Stimulated activated naive CD8-positive, alpha-beta T cell treated with anti-CD3 and anti-CD28 coated beads, Interleukin-15, amount 100 ng/mL, for 72 hours (primary cell): ENCODE data around the gene RNF144B.
"Not testable (repeated sequence)": the region's sequence is repeated elsewhere in the genome, so short reads cannot be mapped to it uniquely, and the experiment has no call there.

ENCODE experiments used
- ATAC-seq: fragments of 150-1000 bp; cut with Tn5 transposase; 2 replicates; pipeline ENCODE4 v1.10.0; 2021; ENCODE audit warnings: mild to moderate bottlenecking, moderate library complexity
- DNase-seq, 2 donors: peaks; one replicate each; pipeline ENCODE4 v3.0.0; 2021 to 2022
- H3K27ac Mint-ChIP-seq, 2 donors: one replicate each; pipeline ENCODE4 v1.8.0; 2022; ENCODE audit warnings: mild to moderate bottlenecking in 2 of 2, mixed read lengths in 2 of 2, moderate library complexity in 2 of 2
- H3K27me3 Mint-ChIP-seq: one replicate; pipeline ENCODE4 v1.8.0; 2022; ENCODE audit warnings: mixed read lengths
- H3K4me1 Mint-ChIP-seq: one replicate; pipeline ENCODE4 v1.8.0; 2022; ENCODE audit warnings: mild to moderate bottlenecking, mixed read lengths
- H3K4me3 Mint-ChIP-seq, 2 donors: one replicate each; pipeline ENCODE4 v1.8.0; 2022; ENCODE audit warnings: mild to moderate bottlenecking in 2 of 2, mixed read lengths in 2 of 2, moderate library complexity in 1 of 2
- H3K9me3 Mint-ChIP-seq, 2 donors: one replicate each; pipeline ENCODE4 v1.8.0; 2022; ENCODE audit warnings: mixed read lengths in 2 of 2

Gene RNF144B

GRCh38 chr6:18390476-18390875 lies 3.3 kb downstream of the RNF144B start:
- H3K9me3 Mint-ChIP-seq: no peaks in the 10 kb centered on the region
- no peak for DNase-seq
- no peak for ATAC-seq
- no peaks in the 10 kb centered on the region for H3K27me3 Mint-ChIP-seq
- no peak overlapping the region for H3K4me3 Mint-ChIP-seq
- H3K4me1 Mint-ChIP-seq: peaks cover 58% of the 10 kb centered on the region
- no peak overlapping the region for H3K27ac Mint-ChIP-seq

GRCh38 chr6:18391023-18391422 lies 3.9 kb downstream of the RNF144B start:
- no peaks in the 10 kb centered on the region for H3K9me3 Mint-ChIP-seq
- no peak overlapping the region for H3K4me3 Mint-ChIP-seq
- ATAC-seq (no peak), DNase-seq (no peak)
- H3K27ac Mint-ChIP-seq: no peak overlapping the region
- H3K4me1 Mint-ChIP-seq: peaks cover 60% of the 10 kb centered on the region
- no peaks in the 10 kb centered on the region for H3K27me3 Mint-ChIP-seq

DNA sequence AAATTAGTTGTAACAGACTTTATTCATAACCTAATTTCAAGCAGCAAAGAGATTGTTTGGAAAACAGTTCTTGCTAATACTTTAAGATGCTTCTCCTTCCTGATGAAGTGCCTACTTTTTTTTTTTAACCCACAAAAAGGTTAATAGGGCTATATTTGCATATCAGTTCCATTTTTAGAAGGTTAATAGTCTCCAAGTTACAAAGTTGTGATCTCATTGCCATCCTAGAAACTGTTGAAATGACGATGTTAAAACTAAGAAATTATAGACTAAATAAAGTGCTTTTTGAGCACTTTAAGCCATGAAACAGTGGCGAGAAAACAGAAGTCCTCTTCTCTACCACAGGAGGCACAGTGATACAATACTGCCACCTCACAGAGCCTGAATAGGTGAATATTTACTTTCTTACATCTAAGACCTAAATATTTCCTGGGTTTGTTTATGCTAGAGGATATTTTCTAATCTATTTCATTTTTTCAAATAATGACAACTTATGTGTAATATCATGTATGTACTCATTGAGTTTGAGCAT lies 5.3 kb downstream of the RNF144B start:
- no peak for DNase-seq
- Mint-ChIP-seq H3K27me3 (no peaks in the 10 kb centered on the region), H3K4me3 (no peak overlapping the region), H3K9me3 (no peaks in the 10 kb centered on the region), H3K27ac (no peak overlapping the region), H3K4me1 (peaks cover 48% of the 10 kb centered on the region)
- ATAC-seq: no peak

- ATAC-seq (no peak), DNase-seq (no peak)
- no peaks in the 10 kb centered on the region for H3K27me3 Mint-ChIP-seq
- no peak overlapping the region for H3K4me3 Mint-ChIP-seq
- no peak overlapping the region for H3K27ac Mint-ChIP-seq
- H3K9me3 Mint-ChIP-seq: no peaks in the 10 kb centered on the region
- H3K4me1 Mint-ChIP-seq: peaks cover 40% of the 10 kb centered on the region
These were observed 6.5 kb downstream of the RNF144B start for GRCh38 chr6:18393698-18394097.

GRCh38 chr6:18395177-18395855 lies 8.2 kb downstream of the RNF144B start:
- Mint-ChIP-seq H3K9me3 (no peaks in the 10 kb centered on the region), H3K27ac (no peak overlapping the region)
- ATAC-seq: no peak

DNA sequence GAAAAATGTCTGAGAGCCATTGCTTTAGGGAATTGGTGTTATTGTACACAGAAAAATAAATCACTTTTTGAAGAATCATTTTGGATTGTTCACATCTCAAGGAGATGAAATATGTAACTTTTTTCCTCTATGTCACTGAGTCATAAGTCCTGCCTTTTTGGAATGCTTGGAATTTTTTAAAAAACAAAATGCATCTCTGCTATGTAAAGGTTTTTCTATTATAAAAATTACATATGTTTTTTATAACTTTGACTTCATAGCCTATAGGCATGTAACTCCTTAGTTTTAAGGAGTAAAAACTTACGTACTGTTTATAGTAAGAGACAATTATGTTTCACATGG lies 8.7 kb downstream of the RNF144B start:
- Mint-ChIP-seq H3K9me3 (no peaks in the 10 kb centered on the region), H3K27ac (no peak overlapping the region), H3K4me1 (peaks cover 29% of the 10 kb centered on the region), H3K4me3 (no peak overlapping the region), H3K27me3 (no peaks in the 10 kb centered on the region)
- ATAC-seq (no peak), DNase-seq (no peak)

More at GRCh38 chr6:18395177-18395855, 8.2 kb downstream of the RNF144B start:
- no peaks in the 10 kb centered on the region for H3K27me3 Mint-ChIP-seq
- no peak overlapping the region for H3K4me3 Mint-ChIP-seq
- peaks cover 29% of the 10 kb centered on the region for H3K4me1 Mint-ChIP-seq
- DNase-seq: no peak

GRCh38 chr6:18397701-18398100 lies 10.6 kb downstream of the RNF144B start:
- Mint-ChIP-seq H3K27me3 (no peaks in the 10 kb centered on the region), H3K9me3 (no peaks in the 10 kb centered on the region), H3K27ac (no peak overlapping the region), H3K4me1 (peaks cover 31% of the 10 kb centered on the region), H3K4me3 (no peak overlapping the region)
- ATAC-seq (no peak), DNase-seq (no peak)

DNA sequence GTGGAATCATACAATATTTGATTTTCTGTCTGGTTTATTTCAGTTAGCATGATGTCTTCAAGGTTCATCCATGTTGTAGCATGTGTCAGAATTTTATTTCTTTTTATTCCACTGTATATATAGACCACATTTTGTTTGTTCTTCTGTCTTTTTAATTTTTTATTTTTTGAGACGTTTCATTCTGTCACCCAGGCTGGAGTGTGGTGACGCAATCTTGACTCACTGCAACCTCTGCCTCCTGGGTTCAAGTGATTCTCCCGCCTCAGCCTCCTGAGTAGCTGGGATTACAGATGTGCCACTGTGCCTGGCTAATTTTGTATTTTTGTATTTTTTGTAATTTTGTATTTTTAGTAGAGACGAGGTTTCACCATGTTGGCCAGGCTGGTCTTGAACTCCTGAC lies 11.1 kb downstream of the RNF144B start:
- H3K27me3 Mint-ChIP-seq, H3K27ac Mint-ChIP-seq, H3K9me3 Mint-ChIP-seq, DNase-seq, ATAC-seq, H3K4me3 Mint-ChIP-seq: not testable (repeated sequence)
- H3K4me1 Mint-ChIP-seq: peaks cover 31% of the 10 kb centered on the region

DNA sequence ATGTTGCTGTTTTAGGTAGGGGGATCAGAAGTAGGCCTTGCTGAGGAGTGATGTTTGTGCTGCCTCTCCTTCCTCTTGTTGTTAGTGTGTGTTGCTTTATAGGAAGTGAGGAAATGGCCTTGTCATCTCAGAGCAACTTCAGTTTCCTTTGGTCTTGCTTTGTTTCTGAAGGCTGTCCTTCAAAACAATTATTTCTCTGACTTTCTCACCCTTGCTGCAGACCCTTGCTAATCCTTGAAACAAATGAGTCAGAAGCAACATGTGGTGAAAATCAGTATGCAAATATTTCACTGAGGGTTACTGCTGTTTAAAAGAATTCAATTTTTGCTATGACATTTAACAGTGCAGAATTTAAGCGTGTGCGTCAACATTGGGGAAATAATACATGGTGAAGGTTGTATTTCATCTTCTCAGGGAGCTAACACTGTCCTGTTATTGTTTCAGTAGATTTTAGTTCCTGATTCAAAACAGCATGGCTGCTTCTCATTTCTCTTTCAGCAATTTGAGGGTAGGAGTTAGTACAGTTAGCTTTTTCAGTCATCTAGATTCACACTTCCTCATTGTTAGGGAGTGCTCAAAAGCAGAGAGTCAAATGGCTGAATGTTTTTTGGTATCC lies 13.8 kb downstream of the RNF144B start:
- ATAC-seq (peak; percentile 91), DNase-seq (peak in 1 of 2 donors; percentile 8)
- H3K27me3 Mint-ChIP-seq: no peaks in the 10 kb centered on the region
- peak overlapping the region; percentile 55 to 59 for H3K4me3 Mint-ChIP-seq
- H3K27ac Mint-ChIP-seq: peak overlapping the region; percentile 71 to 94
- H3K9me3 Mint-ChIP-seq: peaks cover 0 to 2% of the 10 kb centered on the region in 2 donors
- H3K4me1 Mint-ChIP-seq: peaks cover 14% of the 10 kb centered on the region

DNA sequence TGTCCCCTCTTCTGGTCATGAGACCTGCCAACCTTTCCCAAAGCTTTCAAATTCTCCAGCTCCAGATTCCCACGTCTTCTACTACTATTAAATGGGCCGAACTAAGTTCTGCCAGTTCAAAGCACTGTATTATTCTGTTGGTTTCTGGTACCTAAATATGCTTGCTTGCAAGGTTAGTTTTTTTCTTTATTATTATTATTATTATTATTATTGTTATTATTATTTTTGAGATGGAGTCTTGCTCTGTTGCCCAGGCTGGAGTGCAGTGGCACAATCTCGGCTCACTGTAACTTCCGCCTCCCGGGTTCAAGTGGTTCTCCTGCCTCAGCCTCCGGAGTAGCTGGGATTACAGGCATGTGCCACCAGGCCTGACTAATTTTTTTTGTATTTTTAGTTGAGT lies 17.8 kb downstream of the RNF144B start:
- DNase-seq, H3K27ac Mint-ChIP-seq, ATAC-seq, H3K27me3 Mint-ChIP-seq, H3K4me3 Mint-ChIP-seq: not testable (repeated sequence)
- Mint-ChIP-seq H3K9me3 (peaks cover 0 to 11% of the 10 kb centered on the region in 2 donors), H3K4me1 (peaks cover 14% of the 10 kb centered on the region)

DNA sequence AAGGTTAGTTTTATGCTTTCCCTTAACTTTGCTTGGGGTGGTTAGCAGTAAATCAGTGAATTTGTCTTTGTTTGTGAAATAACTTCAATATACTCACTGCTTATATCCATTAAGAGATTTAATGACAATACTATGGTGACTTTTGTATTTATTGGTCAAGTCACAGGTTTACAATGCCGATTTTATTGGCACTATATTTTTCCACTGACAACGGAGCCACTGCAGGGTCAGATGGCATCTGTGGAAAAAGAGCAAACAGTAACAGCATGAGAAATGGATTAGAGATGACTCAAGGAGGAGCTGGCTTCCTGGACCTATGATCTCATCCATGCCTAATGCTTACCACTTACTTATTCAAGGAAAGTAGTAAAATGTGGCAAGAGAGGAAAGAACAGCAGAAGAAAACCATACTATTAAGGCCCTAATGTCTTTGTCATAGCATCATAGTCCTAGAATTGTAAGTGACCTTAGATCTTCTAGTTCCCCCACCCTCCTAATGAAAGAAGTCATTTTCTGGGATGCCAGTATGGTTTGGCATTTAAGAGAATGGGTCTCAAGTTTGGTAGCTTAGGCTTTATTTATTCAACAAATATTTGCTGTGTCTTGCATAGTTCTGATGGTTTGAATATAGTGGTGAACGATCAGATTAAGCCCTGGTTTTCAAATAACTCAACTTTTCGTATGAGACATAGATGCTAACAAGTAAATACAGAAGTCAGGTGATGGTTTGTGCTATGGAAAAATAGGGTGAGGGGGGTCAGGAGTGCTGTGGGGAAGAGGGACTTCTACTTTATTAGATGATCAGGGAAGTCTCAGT lies 18.5 kb downstream of the RNF144B start:
- H3K27me3 Mint-ChIP-seq: no peaks in the 10 kb centered on the region
- peaks cover 0 to 11% of the 10 kb centered on the region in 2 donors for H3K9me3 Mint-ChIP-seq

DNA sequence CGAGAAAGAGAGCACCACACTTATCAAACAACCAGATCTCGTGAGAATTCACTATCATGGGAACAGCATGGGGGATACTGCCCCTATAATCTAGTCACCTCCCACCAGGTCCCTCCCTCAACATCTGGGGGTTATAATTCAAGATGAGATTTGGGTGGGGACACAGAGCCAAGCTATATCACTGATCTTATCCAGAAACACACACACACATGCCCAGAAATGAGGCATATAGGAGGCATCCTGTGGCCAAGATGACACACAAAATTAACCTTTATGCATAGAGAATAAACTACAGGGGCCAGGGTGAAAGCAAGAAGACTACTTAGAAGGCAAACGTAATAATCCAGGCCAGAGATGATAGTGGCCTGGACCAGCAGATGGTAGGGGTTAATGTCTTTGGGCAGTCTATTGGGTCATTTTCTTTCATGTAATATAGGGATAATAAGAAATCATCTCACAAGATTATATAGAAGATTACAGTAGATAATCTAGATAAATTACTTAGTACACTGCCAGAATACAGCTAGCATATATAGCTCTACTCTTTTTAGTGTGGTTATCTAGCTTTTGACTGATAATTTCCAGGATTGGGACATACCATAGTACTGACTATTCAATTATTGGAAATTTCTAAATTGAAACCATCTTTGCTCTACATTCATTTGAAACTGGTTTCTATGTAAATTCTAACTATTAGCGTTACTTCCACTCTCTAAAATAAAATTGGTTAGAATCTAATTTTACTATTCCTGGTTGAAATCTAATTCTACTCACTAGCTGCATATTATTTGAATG lies 20.0 kb downstream of the RNF144B start:
- H3K4me3 Mint-ChIP-seq: no peak overlapping the region
- ATAC-seq: no peak
- no peak for DNase-seq

More for the DNA sequence above, 18.5 kb downstream of the RNF144B start:
- ATAC-seq (no peak), DNase-seq (no peak)
- peak overlapping the region in 1 of 2 donors; percentile 22 for H3K27ac Mint-ChIP-seq
- H3K4me3 Mint-ChIP-seq: no peak overlapping the region
- peaks cover 8% of the 10 kb centered on the region for H3K4me1 Mint-ChIP-seq

DNA sequence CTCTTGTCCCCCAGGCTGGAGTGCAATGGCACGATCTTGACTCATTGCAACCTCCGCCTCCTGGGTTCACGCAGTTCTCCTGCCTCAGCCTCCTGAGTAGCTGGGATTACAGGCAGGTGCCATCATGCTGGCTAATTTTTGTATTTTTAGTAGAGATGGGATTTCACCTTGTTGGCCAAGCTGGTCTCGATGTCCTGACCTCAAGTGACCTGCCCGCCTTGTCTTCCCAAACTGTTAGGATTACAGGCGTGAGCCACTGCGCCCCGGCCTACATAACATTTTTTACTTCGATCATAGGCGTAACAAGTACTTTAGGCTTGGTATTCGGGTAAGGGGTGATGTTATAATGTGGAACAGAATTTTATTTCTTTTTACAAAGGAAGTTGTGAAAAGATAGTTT lies 22.5 kb downstream of the RNF144B start:
- not testable (repeated sequence) for H3K4me3 Mint-ChIP-seq, H3K27ac Mint-ChIP-seq, H3K27me3 Mint-ChIP-seq, H3K4me1 Mint-ChIP-seq, DNase-seq, ATAC-seq
- H3K9me3 Mint-ChIP-seq: peaks cover 0 to 11% of the 10 kb centered on the region in 2 donors

More for the DNA sequence above, 20.0 kb downstream of the RNF144B start:
- H3K27ac Mint-ChIP-seq: no peak overlapping the region
- peaks cover 0 to 11% of the 10 kb centered on the region in 2 donors for H3K9me3 Mint-ChIP-seq
- H3K27me3 Mint-ChIP-seq: no peaks in the 10 kb centered on the region
- no peaks in the 10 kb centered on the region for H3K4me1 Mint-ChIP-seq

DNA sequence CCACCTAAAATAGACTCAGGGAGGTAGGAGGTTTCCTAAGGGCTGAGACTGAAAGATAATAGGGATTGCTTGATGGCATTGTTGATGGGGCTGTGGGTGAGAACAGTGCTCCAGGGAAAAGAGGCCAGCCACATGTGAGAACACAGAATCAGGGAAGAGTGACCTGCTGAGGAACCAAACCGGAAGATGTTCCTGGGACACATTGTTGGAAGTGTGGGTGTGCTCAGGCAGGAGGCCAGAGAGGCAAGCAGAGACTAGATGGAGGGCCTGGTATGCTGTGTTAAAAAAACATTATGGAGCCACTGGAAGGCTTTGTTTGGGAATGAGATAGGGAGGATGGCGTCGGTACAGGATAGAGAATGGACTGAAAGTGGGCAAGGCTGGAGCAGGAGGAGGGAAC lies 23.3 kb downstream of the RNF144B start:
- no peaks in the 10 kb centered on the region for H3K4me1 Mint-ChIP-seq
- ATAC-seq (no peak), DNase-seq (no peak)
- no peak overlapping the region for H3K4me3 Mint-ChIP-seq
- peaks cover 0 to 11% of the 10 kb centered on the region in 2 donors for H3K9me3 Mint-ChIP-seq
- H3K27me3 Mint-ChIP-seq: no peaks in the 10 kb centered on the region
- H3K27ac Mint-ChIP-seq: peak overlapping the region in 1 of 2 donors; percentile 12

GRCh38 chr6:18412068-18412467 lies 24.9 kb downstream of the RNF144B start:
- ATAC-seq (no peak), DNase-seq (no peak)
- H3K27ac Mint-ChIP-seq: no peak overlapping the region
- H3K4me3 Mint-ChIP-seq: no peak overlapping the region
- no peaks in the 10 kb centered on the region for H3K4me1 Mint-ChIP-seq
- H3K9me3 Mint-ChIP-seq: peaks cover 0 to 5% of the 10 kb centered on the region in 2 donors
- H3K27me3 Mint-ChIP-seq: no peaks in the 10 kb centered on the region
